Aorta (tissue), 5 donors: ENCODE measurements around the gene NEDD4L. TPM values are rescaled to one million over a fixed set of nuclear protein-coding genes. Genes with fewer than 3 reads are reported as not detected.

Experiments
- ATAC-seq: fragments of 200-7000 bp; cut with Tn5 transposase; one replicate; pipeline ENCODE4 v1.9.1; 2022; ENCODE audit warnings: moderate library complexity; ENCODE audit not compliant: low FRiP score
- DNase-seq, 2 donors: peaks; one replicate each; pipeline ENCODE4 v3.0.0-alpha.2; 2020
- H3K27ac ChIP-seq, 2 donors: one replicate each; pipeline ENCODE4 v1.5.1; 2013; ENCODE audit warnings: low read length in 2 of 2, mild to moderate bottlenecking in 2 of 2, moderate library complexity in 2 of 2, control low read depth in 1 of 2, inconsistent platforms in 1 of 2, low read depth in 1 of 2
- H3K27me3 ChIP-seq, 2 donors: one replicate each; pipeline ENCODE4 v1.6.1; 2013; ENCODE audit warnings: control low read depth in 1 of 2, low read length in 1 of 2, mild to moderate bottlenecking in 1 of 2, moderate library complexity in 1 of 2; ENCODE audit not compliant: insufficient read depth in 2 of 2, control insufficient read depth in 1 of 2
- H3K36me3 ChIP-seq, 2 donors: one replicate each; pipeline ENCODE4 v1.6.1; 2013; ENCODE audit warnings: control low read depth in 1 of 2, low read length in 1 of 2, mild to moderate bottlenecking in 1 of 2; ENCODE audit not compliant: insufficient read depth in 2 of 2, control insufficient read depth in 1 of 2
- H3K4me1 ChIP-seq, 2 donors: one replicate each; pipeline ENCODE4 v1.6.1; 2013; ENCODE audit warnings: low read length in 2 of 2, control low read depth in 1 of 2, mild to moderate bottlenecking in 1 of 2, moderate library complexity in 1 of 2; ENCODE audit not compliant: insufficient read depth in 2 of 2, control insufficient read depth in 1 of 2
- H3K4me3 ChIP-seq, 2 donors: one replicate each; pipeline ENCODE4 v1.5.1; 2013; ENCODE audit warnings: low read length in 2 of 2, control low read depth in 1 of 2, mild to moderate bottlenecking in 1 of 2
- H3K9me3 ChIP-seq: one replicate; pipeline ENCODE4 v1.6.1; 2013; ENCODE audit warnings: mild to moderate bottlenecking, low read length; ENCODE audit not compliant: control insufficient read depth
- whole genome bisulfite sequencing, 2 donors: extraction: QIAGEN DNeasy Blood & Tissue Kit; methylation state at CpG; one replicate each; pipeline ENCODE4 v1.1.7; 2013; 5-methylcytosine and 5-hydroxymethylcytosine counted together
- intact Hi-C, 2 donors: fragments of 100-400 bp; cut with DNase I; formaldehyde crosslinking; loops; one replicate each; pipeline versions ENCODE4 v1.14.2 to v1.15.0; 2022
- polyA plus RNA-seq, 2 donors: library from polyadenylated mRNA; stranded (reverse); fragments of 200-250 nt; gene quantifications; one replicate each; pipeline ENCODE4 v1.2.3, GENCODE V29; 2013
- total RNA-seq, 2 donors: library from RNA; stranded (reverse); fragmentation: NEBNext Ultra II Directional; extraction: Animal tissue kit (Norgen Biotek cat#: 25700); gene quantifications; one replicate each; pipeline ENCODE4 v1.2.1, GENCODE V29; 2021
- donor health status: healthy with polysubstance abuse.
- donor health status: Bipolar disorder and iron deficiency.
- donor health status: DM: no; HTN: no; CAD: no.
- donor health status: DM: no; HTN: no; CAD: no.
- donor health status: DM: yes; HTN: yes; CAD: no.

Gene NEDD4L
- total and polyA plus RNA-seq, 4 donors = 4.0 to 24.0 (median 17.8) TPM

- Histone ChIP-seq H3K4me3 (no peak overlapping the region), H3K4me1 (peaks cover 2 to 3% of the 10 kb centered on the region in 2 donors), H3K36me3 (no peaks in the 10 kb centered on the region), H3K9me3 (no peaks in the 10 kb centered on the region), H3K27ac (no peak overlapping the region), H3K27me3 (no peaks in the 10 kb centered on the region)
- ATAC-seq = no peak
- WGBS, 2 donors = 93 to 96% methylated on average over 5 of the region's 5 CpGs
- intact Hi-C loops = no loop called here
- DNase-seq = no peak
Measured at GRCh38 chr18:58207520-58208152, 163.6 kb downstream of the NEDD4L start.

GRCh38 chr18:58208207-58208932 lies 164.3 kb downstream of the NEDD4L start:
- H3K27me3 ChIP-seq = no peaks in the 10 kb centered on the region
- H3K36me3 ChIP-seq = no peaks in the 10 kb centered on the region
- no peak for DNase-seq
- peaks cover 2 to 3% of the 10 kb centered on the region in 2 donors for H3K4me1 ChIP-seq
- H3K9me3 ChIP-seq = no peaks in the 10 kb centered on the region
- no peak overlapping the region for H3K4me3 ChIP-seq
- ATAC-seq = no peak
- intact Hi-C loops = no loop called here
- 26 to 30% methylated on average over 4 of the region's 4 CpGs for WGBS, 2 donors
- H3K27ac ChIP-seq = no peak overlapping the region

- 60 to 76% methylated on average over 2 to 3 of the region's 3 CpGs for WGBS, 2 donors
- Histone ChIP-seq H3K4me3 (no peak overlapping the region), H3K4me1 (peaks cover 2 to 3% of the 10 kb centered on the region in 2 donors), H3K27ac (no peak overlapping the region), H3K36me3 (no peaks in the 10 kb centered on the region), H3K27me3 (no peaks in the 10 kb centered on the region), H3K9me3 (no peaks in the 10 kb centered on the region)
- ATAC-seq (no peak), DNase-seq (no peak)
- intact Hi-C loops = no loop called here
Measured at GRCh38 chr18:58209326-58209725, 165.3 kb downstream of the NEDD4L start.

GRCh38 chr18:58211510-58211909 lies 167.5 kb downstream of the NEDD4L start:
- 46 to 50% methylated on average over 4 of the region's 4 CpGs for WGBS, 2 donors
- DNase-seq (no peak), ATAC-seq (no peak)
- H3K27me3 ChIP-seq = no peaks in the 10 kb centered on the region
- H3K36me3 ChIP-seq = no peaks in the 10 kb centered on the region
- H3K27ac ChIP-seq = no peak overlapping the region
- H3K4me3 ChIP-seq = no peak overlapping the region
- H3K9me3 ChIP-seq = no peaks in the 10 kb centered on the region
- intact Hi-C loops = no loop called here
- H3K4me1 ChIP-seq = peaks cover 0 to 1% of the 10 kb centered on the region in 2 donors

GRCh38 chr18:58212274-58212673 lies 168.2 kb downstream of the NEDD4L start:
- DNase-seq (no peak), ATAC-seq (no peak)
- H3K4me3 ChIP-seq = no peak overlapping the region
- intact Hi-C loops = no loop called here
- 91 to 97% methylated on average over 8 of the region's 8 CpGs for WGBS, 2 donors
- no peak overlapping the region for H3K27ac ChIP-seq
- H3K36me3 ChIP-seq = no peaks in the 10 kb centered on the region
- H3K27me3 ChIP-seq = no peaks in the 10 kb centered on the region
- no peaks in the 10 kb centered on the region for H3K9me3 ChIP-seq
- H3K4me1 ChIP-seq = peaks cover 0 to 1% of the 10 kb centered on the region in 2 donors

- no peak for DNase-seq
- no peak for ATAC-seq
- Histone ChIP-seq H3K4me1 (peaks cover 0 to 1% of the 10 kb centered on the region in 2 donors), H3K27ac (no peak overlapping the region), H3K36me3 (no peaks in the 10 kb centered on the region), H3K4me3 (no peak overlapping the region), H3K27me3 (no peaks in the 10 kb centered on the region), H3K9me3 (no peaks in the 10 kb centered on the region)
- 93 to 95% methylated on average over 2 of the region's 2 CpGs for WGBS, 2 donors
- intact Hi-C loops = no loop called here
Measured at GRCh38 chr18:58213440-58213839, 169.4 kb downstream of the NEDD4L start.

- Histone ChIP-seq H3K36me3 (no peaks in the 10 kb centered on the region), H3K9me3 (no peaks in the 10 kb centered on the region), H3K4me3 (no peak overlapping the region), H3K27ac (no peak overlapping the region), H3K27me3 (no peaks in the 10 kb centered on the region), H3K4me1 (no peaks in the 10 kb centered on the region)
- intact Hi-C loops = no loop called here
- DNase-seq (no peak), ATAC-seq (no peak)
- 81 to 83% methylated on average over 6 of the region's 6 CpGs for WGBS, 2 donors
Measured at GRCh38 chr18:58215011-58215410, 171.0 kb downstream of the NEDD4L start.

GRCh38 chr18:58216071-58216481 lies 172.1 kb downstream of the NEDD4L start:
- DNase-seq (no peak), ATAC-seq (no peak)
- Histone ChIP-seq H3K27me3 (no peaks in the 10 kb centered on the region), H3K9me3 (no peaks in the 10 kb centered on the region), H3K27ac (no peak overlapping the region), H3K36me3 (no peaks in the 10 kb centered on the region), H3K4me1 (no peaks in the 10 kb centered on the region), H3K4me3 (no peak overlapping the region)
- WGBS, 2 donors = 79% methylated on average over 3 of the region's 3 CpGs
- intact Hi-C loops = no loop called here

- intact Hi-C loops = no loop called here
- DNase-seq = no peak
- Histone ChIP-seq H3K4me1 (no peaks in the 10 kb centered on the region), H3K27me3 (no peaks in the 10 kb centered on the region), H3K4me3 (no peak overlapping the region), H3K9me3 (no peaks in the 10 kb centered on the region), H3K27ac (no peak overlapping the region), H3K36me3 (no peaks in the 10 kb centered on the region)
- no peak for ATAC-seq
- 67 to 69% methylated on average over 3 of the region's 3 CpGs for WGBS, 2 donors
Measured at GRCh38 chr18:58217052-58217451, 173.0 kb downstream of the NEDD4L start.
